CD4-positive, alpha-beta T cell treated with Interleukin-6 for 4 hours (primary cell): ENCODE results near the gene PCDHB14.
"Not testable (repeated sequence)": the region's sequence is repeated elsewhere in the genome, so short reads cannot be mapped to it uniquely, and the experiment has no call there.

Source experiments
- DNase-seq: peaks from one replicate; pipeline ENCODE4 v3.0.0-alpha.2; 2020; ENCODE audit warnings: mixed read lengths

The PCDHB14 gene

GRCh38 chr5:141223112-141223783 is at the start of gene PCDHB14:
PCDHB14 (plus strand) TSS chr5:141223343; CDS start chr5:141223506, 163 bp downstream.
- DNase-seq: no peak

- not testable (repeated sequence) for DNase-seq
These were observed 48.6 kb upstream of the PCDHB14 start for GRCh38 chr5:141174291-141175104.

- no peak for DNase-seq
These were observed 47.2 kb upstream of the PCDHB14 start for GRCh38 chr5:141175933-141176332.

DNA sequence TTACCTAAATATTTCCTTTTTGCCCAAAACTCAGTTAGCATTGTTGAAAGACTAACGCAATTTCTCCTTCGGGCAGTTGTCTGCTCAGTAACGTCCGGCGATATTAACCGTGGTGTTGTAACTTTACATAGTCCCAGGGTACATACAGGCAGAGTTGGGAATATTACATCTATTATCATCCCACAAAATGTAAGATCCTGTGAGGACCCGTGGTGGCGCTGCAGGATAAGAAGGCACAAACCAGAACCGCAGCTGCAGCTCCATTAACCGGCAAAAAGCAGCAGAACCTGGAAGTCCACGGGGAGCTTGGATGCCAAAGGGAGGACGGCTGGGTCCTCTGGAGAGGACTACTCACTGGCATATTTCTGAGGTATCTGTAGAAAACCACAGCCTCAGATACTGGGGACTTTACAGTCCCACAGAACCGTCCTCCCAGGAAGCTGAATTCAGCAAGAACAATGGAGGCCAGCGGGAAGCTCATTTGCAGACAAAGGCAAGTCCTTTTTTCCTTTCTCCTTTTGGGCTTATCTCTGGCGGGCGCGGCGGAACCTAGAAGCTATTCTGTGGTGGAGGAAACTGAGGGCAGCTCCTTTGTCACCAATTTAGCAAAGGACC is 45.5 kb upstream of the PCDHB14 start, which contains the start of gene PCDHB8:
Gene PCDHB8 (plus strand): TSS at position 214 of the 615 bp plus-strand sequence. CDS start 245 bp downstream, at position 459.
- DNase-seq: not testable (repeated sequence)

GRCh38 chr5:141179371-141179770 is 43.8 kb upstream of the PCDHB14 start:
- not testable (repeated sequence) for DNase-seq

DNA sequence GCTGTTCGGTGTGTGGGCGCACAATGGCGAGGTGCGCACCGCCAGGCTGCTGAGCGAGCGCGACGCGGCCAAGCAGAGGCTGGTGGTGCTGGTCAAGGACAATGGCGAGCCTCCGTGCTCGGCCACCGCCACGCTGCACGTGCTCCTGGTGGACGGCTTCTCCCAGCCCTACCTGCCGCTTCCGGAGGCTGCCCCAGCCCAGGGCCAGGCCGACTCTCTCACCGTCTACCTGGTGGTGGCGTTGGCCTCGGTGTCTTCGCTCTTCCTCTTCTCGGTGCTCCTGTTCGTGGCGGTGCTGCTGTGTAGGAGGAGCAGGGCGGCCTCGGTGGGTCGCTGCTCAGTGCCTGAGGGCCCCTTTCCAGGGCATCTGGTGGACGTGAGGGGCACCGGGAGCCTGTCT is 43.3 kb upstream of the PCDHB14 start:
- DNase-seq: not testable (repeated sequence)

DNA sequence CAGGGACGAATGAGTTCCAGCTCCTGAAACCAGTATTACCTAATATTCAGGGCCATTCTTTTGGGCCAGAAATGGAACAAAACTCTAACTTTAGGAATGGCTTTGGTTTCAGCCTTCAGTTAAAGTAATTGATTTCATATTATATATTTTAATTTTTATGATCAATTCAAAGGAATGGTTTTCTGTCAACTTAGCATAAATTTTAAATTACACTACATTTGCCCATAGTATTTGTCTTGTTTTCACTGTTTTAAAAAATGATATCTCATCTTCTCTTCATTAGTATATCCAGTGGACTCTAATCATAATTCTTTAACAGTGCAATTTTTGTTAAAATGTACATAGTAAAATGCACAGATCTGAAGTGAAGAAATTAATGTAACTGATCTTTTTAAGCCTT is 42.8 kb upstream of the PCDHB14 start:
- no peak for DNase-seq

GRCh38 chr5:141182248-141182647 is 40.9 kb upstream of the PCDHB14 start, which contains the start of gene PCDHB16:
PCDHB16 (plus strand) TSS chr5:141182387; CDS start chr5:141182560, 173 bp downstream.
- DNase-seq: no peak

DNA sequence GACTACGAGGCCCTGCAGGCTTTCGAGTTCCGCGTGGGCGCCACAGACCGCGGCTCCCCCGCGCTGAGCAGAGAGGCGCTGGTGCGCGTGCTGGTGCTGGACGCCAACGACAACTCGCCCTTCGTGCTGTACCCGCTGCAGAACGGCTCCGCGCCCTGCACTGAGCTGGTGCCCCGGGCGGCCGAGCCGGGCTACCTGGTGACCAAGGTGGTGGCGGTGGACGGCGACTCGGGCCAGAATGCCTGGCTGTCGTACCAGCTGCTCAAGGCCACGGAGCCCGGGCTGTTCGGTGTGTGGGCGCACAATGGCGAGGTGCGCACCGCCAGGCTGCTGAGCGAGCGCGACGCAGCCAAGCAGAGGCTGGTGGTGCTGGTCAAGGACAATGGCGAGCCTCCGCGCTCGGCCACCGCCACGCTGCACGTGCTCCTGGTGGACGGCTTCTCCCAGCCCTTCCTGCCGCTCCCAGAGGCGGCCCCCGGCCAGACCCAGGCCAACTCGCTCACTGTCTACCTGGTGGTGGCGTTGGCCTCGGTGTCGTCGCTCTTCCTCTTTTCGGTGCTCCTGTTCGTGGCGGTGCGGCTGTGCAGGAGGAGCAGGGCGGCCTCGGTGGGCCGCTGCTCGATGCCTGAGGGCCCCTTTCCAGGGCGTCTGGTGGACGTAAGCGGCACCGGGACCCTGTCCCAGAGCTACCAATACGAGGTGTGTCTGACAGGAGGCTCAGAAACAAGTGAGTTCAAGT is 38.9 kb upstream of the PCDHB14 start:
- not testable (repeated sequence) for DNase-seq

DNA sequence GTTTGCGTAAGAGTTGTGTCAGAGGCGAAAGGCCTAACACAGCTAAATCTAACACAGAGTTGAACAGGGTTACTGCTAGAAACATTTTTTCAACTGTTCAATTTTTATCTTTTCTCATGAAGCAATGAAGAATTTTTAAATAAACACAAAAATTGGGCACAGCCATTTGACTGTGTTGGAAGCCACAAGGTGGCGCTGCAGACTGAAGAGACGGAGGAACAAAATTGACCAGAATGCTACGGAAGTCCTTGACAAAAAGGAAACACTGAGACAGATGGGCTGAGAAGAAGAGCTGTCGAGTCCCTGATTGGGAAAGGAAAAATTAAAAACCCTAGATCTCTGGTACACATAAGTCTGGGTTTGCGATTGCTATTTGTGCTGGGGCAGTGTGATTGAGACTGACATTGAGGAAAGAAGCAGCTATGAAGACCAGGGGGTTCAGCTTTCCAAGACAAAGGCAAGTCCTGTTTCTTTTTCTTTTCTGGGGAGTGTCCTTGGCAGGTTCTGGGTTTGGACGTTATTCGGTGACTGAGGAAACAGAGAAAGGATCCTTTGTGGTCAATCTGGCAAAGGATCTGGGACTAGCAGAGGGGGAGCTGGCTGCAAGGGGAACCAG is 36.1 kb upstream of the PCDHB14 start, which contains the start of gene PCDHB9:
Gene PCDHB9 (plus strand): TSS at position 265 of the 616 bp plus-strand sequence. CDS start 158 bp downstream, at position 423.
- peak; percentile 30 for DNase-seq

DNA sequence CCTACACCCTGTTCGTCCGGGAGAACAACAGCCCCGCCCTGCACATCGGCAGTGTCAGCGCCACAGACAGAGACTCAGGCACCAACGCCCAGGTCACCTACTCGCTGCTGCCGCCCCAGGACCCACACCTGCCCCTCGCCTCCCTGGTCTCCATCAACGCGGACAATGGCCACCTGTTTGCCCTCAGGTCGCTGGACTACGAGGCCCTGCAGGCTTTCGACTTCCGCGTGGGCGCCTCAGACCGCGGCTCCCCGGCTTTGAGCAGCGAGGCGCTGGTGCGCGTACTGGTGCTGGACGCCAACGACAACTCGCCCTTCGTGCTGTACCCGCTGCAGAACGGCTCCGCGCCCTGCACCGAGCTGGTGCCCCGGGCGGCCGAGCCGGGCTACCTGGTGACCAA is 34.5 kb upstream of the PCDHB14 start:
- not testable (repeated sequence) for DNase-seq

DNA sequence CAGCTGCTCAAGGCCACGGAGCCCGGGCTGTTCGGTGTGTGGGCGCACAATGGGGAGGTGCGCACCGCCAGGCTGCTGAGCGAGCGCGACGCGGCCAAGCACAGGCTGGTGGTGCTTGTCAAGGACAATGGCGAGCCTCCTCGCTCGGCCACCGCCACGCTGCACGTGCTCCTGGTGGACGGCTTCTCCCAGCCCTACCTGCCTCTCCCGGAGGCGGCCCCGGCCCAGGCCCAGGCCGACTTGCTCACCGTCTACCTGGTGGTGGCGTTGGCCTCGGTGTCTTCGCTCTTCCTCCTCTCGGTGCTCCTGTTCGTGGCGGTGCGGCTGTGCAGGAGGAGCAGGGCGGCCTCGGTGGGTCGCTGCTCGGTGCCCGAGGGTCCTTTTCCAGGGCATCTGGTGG is 34.0 kb upstream of the PCDHB14 start:
- DNase-seq: not testable (repeated sequence)

DNA sequence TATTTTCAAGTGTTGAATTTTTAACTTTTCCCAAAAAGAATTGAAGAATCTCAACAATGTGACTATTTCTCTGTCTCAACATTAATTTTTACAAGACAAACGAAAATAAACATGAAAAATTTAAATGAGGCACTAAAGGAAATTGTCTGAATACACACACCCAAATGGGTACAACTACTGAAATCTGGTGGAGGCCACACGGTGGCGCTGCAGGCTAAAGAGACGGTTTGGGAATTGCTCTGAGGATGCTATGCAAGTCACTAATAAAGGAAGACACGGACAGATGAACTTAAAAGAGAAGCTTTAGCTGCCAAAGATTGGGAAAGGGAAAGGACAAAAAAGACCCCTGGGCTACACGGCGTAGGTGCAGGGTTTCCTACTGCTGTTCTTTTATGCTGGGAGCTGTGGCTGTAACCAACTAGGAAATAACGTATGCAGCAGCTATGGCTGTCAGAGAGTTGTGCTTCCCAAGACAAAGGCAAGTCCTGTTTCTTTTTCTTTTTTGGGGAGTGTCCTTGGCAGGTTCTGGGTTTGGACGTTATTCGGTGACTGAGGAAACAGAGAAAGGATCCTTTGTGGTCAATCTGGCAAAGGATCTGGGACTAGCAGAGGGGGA is 30.9 kb upstream of the PCDHB14 start, which contains the start of gene PCDHB10:
Gene PCDHB10 (plus strand): TSS at position 244 of the 616 bp plus-strand sequence. CDS start 200 bp downstream, at position 444.
- peak; percentile 13 for DNase-seq

- not testable (repeated sequence) for DNase-seq
These were observed 28.8 kb upstream of the PCDHB14 start for GRCh38 chr5:141194332-141194731.

- no peak for DNase-seq
These were observed 26.8 kb upstream of the PCDHB14 start for GRCh38 chr5:141196363-141196762.

GRCh38 chr5:141199359-141200235 is 23.5 kb upstream of the PCDHB14 start, which contains the start of gene PCDHB11:
PCDHB11 (plus strand) TSS chr5:141199627; CDS start chr5:141199775, 148 bp downstream.
- DNase-seq: no peak

DNA sequence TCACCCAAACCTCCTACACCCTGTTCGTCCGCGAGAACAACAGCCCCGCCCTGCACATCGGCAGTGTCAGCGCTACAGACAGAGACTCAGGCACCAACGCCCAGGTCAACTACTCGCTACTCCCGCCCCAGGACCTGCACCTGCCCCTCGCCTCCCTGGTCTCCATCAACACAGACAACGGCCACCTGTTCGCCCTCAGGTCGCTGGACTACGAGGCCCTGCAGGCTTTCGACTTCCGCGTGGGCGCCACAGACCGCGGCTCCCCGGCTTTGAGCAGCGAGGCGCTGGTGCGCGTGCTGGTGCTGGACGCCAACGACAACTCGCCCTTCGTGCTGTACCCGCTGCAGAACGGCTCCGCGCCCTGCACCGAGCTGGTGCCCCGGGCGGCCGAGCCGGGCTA is 22.0 kb upstream of the PCDHB14 start:
- DNase-seq: not testable (repeated sequence)

DNA sequence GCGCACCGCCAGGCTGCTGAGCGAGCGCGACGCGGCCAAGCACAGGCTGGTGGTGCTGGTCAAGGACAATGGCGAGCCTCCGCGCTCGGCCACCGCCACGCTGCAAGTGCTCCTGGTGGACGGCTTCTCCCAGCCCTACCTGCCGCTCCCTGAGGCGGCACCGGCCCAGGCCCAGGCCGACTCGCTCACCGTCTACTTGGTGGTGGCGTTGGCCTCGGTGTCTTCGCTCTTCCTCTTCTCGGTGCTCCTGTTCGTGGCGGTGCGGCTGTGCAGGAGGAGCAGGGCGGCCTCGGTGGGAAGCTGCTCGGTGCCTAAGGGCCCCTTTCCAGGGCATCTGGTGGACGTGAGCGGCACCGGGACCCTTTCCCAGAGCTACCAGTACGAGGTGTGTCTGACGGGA is 21.5 kb upstream of the PCDHB14 start:
- not testable (repeated sequence) for DNase-seq

DNA sequence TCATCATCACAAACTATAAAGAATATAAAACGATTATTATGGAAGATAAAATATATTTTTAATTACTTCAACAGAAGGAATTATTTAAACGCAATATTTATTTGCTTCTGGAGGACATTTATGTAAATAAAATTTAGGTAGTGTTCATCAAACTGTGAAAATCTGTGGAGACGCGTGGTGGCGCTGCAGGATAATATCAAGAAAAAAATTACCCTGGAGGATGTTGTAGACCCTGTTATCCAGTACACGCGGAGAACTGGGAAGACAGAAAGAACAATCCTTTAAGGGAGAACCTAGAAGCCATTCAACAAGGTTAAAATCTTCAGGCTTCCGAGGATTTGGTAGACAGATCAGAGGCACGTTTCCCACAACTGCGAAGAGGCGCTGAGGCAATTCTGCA is 14.7 kb upstream of the PCDHB14 start, which contains the start of gene PCDHB12:
Gene PCDHB12 (plus strand): TSS at position 242 of the 400 bp plus-strand sequence. CDS start 189 bp downstream, outside the sequence.
- DNase-seq: no peak

DNA sequence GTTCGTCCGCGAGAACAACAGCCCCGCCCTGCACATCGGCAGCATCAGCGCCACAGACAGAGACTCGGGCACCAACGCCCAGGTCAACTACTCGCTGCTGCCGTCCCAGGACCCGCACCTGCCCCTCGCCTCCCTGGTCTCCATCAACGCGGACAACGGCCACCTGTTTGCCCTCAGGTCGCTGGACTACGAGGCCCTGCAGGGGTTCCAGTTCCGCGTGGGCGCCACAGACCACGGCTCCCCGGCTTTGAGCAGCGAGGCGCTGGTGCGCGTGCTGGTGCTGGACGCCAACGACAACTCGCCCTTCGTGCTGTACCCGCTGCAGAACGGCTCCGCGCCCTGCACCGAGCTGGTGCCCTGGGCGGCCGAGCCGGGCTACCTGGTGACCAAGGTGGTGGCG is 12.9 kb upstream of the PCDHB14 start:
- not testable (repeated sequence) for DNase-seq
